ENCODE data around the gene MUC3A.
"Not testable (repeated sequence)": the region's sequence is repeated elsewhere in the genome, so short reads cannot be mapped to it uniquely, and the experiment has no call there.

MUC3A gene, protein sequence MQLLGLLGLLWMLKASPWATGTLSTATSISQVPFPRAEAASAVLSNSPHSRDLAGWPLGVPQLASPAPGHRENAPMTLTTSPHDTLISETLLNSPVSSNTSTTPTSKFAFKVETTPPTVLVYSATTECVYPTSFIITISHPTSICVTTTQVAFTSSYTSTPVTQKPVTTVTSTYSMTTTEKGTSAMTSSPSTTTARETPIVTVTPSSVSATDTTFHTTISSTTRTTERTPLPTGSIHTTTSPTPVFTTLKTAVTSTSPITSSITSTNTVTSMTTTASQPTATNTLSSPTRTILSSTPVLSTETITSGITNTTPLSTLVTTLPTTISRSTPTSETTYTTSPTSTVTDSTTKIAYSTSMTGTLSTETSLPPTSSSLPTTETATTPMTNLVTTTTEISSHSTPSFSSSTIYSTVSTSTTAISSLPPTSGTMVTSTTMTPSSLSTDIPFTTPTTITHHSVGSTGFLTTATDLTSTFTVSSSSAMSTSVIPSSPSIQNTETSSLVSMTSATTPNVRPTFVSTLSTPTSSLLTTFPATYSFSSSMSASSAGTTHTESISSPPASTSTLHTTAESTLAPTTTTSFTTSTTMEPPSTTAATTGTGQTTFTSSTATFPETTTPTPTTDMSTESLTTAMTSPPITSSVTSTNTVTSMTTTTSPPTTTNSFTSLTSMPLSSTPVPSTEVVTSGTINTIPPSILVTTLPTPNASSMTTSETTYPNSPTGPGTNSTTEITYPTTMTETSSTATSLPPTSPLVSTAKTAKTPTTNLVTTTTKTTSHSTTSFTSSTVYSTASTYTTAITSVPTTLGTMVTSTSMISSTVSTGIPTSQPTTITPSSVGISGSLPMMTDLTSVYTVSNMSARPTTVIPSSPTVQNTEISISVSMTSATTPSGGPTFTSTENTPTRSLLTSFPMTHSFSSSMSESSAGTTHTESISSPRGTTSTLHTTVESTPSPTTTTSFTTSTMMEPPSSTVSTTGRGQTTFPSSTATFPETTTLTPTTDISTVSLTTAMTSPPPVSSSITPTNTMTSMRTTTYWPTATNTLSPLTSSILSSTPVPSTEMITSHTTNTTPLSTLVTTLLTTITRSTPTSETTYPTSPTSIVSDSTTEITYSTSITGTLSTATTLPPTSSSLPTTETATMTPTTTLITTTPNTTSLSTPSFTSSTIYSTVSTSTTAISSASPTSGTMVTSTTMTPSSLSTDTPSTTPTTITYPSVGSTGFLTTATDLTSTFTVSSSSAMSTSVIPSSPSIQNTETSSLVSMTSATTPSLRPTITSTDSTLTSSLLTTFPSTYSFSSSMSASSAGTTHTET (N-terminal part only)

DNA sequence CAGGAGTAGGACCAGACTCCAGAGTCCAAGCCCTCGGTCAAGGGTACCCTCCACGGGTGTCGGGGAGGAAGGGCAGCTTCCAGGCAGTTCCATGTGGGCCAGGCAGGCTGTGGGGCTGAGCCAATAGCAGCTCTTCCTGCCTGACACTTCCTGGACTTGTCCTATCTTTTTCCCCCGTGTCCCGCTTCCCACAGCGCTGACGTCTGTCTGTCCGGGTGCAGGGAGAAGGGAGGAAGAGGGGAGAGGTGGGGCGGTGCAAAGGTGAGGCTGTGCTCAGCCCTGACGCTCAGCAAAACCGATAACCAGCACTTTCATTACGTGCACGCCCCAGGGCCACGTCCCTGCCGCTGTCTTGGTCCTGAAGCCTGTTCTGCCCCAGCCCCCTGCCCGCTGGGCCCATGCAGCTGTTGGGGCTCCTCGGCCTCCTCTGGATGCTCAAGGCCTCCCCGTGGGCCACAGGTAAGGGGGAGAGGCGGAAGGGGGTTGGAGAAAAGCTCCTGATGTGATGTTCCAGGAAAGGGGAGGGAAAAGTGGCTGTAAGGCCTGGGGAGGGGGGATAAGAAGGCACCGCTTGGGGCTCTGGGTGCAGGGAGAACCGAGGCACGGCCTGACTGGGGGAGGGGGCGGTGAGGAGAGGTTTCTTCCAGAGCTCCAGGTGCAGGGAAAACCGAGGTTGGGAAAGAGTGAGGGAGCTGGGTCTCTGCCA, at the start of gene MUC3A:
MUC3A (plus strand) TSS at position 308 of the 706 bp plus-strand sequence; CDS start at position 399, 91 bp downstream.
- DNase-seq (ENCODE audit: low read depth), result no peak

DNA sequence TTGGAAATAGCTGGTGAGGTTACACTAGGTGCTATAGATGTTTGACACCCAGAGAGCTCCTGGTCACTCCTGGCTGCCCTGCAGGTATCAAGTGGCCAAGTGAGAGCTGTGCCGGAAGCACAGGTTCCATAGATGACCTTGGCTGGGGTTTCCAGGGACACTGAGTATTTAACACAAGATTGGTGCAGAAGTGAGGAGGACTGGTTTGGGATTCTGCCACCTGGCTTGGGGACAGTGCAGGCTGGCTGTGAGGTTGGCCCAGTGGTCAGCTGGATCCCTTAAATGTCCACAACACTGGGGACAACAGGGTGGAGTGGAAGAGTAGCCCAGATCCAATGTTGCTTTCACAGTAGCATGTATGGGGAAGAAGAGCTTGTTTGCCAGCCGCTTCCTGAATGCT, 48.4 kb upstream of the MUC3A start:
- DNase-seq (ENCODE audit: low read depth), result no peak

DNA sequence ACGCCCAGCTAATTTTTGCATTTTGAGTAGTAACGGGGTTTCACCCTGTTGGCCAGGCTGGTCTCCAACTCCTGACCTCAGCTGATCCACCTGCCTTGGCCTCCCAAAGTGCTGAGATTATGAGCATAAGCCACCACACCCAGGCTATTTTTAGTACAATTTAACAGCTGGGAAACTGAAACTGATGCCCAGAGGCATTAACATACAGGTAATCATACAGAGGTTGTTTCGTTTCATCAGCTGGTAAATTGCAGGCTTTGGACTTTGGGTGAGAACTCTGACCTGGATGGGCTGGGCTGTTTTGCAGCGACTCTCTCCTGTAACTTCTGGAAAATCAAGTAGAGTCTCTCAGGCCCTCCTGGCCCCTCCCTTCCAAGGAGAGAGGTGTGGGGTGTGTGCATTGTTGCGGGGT, 47.4 kb upstream of the MUC3A start:
- DNase-seq (ENCODE audit: low read depth), result no peak

DNA sequence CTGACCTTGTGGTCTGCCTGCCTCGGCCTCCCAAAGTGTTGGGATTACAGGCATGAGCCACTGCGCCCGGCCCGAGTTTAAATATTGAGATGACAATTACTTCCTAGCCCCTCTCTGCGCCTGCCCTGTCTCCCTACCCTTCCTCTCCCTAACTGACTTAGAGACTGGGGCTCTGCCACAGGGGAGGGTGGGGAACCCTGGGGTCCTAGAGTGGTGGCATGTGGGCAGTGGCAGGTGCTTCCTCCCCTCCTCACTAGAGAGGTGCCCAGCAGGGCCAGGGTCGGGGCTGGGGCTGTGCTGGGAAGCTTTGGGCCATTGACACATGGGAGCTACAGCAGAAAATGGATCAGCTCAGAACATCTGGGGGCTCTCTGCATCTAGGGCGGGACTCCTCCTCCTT, 46.7 kb upstream of the MUC3A start:
- DNase-seq (ENCODE audit: low read depth), result no peak

DNA sequence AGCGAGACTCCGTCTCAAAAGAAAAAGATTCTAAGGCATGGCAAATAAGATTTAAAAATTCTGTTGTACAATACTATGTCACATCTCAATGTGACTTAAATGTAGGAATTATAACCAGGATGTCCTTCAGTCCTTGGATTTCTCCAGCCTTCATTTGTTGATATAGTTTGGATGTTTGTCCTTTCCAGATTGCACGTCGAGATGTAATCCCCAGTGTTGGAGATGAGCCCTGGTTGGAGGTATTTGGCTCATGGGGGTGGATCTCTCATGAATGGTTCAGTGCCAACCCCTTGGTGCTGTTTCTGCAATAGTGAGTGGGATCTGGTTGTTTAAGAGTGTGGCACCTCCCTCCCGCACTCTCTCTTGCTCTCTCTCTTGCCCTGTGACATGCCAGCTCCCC, 40.8 kb upstream of the MUC3A start:
- DNase-seq (ENCODE audit: low read depth), result no peak

DNA sequence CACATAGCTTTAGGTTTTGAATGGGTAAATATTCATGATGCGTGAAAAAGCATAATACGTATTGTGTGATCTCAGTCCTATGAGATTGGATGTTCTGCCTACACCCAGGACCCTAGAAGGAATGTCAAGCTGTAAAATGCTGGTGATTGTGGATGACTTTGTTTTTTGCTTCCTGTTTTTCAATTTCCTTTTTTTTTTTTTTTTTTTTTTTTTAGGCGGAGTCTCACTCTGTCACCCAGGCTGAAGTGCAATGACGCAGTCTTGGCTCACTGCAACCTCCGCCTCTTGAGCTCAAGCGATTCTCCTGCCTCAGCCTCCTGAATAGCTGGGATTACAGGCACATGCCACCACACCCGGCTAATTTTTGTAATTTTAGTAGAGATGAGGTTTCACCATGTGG, 38.9 kb upstream of the MUC3A start:
- not testable (repeated sequence) for DNase-seq (ENCODE audit: low read depth)

DNA sequence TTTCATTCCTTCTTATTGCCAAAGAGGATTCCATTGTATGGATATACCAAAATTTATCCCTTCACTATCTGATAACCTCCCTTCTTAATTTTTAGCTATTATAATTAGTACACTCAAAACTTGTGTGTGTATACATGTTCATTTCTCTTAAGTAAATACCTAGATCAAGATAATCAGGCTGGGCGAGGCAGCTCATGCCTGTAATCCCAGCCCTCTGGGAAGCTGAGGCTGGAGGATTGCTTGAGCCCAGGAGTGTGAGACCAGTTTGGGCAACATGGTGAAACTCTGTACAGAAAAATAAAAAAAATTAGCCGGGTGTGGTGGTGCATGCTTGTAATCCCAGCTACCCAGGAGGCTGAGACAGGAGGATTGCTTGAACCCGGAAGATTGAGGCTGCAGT, 37.9 kb upstream of the MUC3A start:
- DNase-seq (ENCODE audit: low read depth), result no peak

DNA sequence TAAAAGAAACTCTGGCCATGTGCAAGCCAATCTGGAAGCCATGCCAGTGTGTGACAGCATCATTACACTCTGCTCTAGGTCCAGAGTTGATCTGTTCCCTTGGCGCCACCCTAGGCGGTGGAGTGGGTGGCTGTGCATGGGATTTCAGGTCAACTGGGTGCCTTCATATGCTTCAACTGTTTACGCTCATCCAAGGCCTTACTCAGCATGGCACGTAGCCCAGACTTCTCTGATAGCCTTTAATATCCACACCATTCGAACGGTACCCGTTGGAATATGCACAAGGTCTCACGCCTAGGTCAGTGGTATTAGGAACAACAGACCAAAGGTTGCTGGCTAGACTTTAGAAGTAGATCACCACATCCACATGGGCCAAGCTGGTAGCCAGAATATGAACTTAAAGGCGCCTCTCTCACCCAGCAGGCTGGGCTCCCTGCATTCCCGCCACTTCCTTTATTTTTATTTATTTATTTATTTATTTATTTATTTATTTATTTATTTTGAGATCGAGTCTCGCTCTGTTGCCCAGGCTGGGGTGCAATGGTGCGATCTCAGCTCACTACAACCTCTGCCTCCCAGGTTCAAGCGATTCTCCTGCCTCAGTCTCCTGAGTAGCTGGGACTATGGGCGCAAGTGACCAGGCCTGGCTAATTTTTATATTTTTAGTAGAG, 35.0 kb upstream of the MUC3A start:
- no peak for DNase-seq (ENCODE audit: low read depth)

DNA sequence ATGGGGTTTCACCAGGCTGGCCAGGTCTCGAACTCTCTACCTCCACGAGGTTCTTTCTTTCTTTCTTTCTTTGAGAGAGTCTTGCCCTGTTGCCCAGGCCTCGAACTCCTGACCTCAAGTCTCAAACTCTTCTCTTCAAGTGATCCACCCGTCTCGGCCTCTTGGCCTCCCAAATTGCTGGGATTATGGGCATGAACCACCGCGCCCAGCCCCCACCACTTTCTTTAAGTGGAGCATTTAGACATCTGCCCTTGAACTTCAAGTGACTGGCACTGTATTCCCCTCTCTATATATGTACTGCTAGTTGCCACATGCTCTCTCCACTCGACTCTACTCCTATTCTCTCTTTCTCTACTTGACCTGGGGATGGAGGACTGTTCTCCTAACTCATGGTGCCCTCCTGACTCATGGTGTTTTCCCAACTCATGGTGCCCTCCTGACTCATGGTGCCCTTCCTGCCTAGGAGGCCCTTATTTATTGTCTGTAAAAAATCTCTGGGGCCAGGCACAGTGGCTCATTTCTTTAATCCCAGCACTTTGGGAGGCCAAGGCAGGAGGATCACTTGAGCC, 34.4 kb upstream of the MUC3A start:
- DNase-seq (ENCODE audit: low read depth), result no peak

DNA sequence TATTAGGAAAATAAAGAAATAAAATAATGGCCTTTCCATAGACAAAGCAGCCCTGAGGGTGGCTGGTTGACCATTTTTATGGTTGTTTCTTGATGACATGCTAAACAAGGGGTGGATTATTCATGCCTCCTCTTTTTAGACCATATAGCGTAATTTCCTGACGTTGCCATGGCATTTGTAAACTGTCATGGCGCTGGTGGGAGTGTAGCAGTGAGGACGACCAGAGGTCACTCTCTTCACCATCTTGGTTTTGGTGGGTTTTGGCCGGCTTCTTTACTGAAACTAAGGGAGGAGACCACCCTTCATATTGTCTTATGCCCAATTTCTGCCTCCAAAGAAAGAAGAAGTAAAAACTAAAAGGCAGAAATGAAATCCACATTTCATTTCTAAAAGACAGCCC, 30.0 kb upstream of the MUC3A start:
- not testable (repeated sequence) for DNase-seq (ENCODE audit: low read depth)

DNA sequence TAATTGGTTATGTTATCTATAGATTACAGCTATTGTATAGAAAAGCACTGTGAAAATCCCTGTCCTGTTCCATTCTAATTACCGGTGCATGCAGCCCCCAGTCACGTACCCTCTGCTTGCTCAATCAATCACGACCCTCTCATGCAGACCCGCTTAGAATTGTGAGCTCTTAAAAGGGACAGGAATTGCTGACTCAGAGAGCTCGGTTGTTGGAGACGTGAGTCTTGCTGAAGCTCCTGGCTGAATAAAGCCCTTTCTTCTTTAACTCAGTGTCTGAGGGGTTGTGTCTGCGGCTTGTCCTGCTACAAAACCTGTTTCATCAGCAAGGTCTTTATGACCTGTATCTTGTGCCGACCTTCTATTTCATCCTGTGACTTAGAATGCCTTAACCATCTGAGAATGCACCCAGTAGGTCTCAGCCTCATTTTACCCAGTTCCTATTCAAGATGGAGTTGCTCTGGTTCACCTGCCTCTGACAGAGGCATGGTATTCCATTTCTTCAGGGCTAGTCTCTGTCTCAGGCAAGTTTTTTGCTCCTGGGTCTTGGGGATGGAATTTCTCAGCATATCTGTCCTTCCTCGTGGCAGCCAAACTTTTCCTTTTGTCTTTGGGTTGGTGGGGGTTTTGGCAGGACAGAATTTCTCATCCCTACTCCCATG, 29.4 kb upstream of the MUC3A start:
- not testable (repeated sequence) for DNase-seq (ENCODE audit: low read depth)

DNA sequence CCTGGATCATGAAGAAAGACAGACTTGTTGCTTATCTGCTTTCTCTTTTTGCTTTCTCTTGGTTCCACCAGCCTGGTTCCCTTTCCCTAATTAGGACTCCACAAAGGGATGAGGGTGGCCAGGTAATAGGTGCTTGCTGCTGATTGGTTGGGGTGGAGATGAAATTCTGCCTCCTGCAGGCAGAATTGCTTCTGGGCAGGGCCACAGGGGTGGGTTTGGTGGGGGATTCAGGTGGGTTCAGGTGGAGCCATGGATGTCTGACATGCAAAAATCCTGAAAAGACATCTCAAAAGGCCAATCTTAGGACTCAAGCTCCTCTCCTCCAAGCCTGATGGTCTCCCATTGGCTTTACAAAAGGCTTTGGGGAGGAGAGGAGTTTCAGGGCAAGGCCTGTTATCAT, 28.3 kb upstream of the MUC3A start:
- no peak for DNase-seq (ENCODE audit: low read depth)

DNA sequence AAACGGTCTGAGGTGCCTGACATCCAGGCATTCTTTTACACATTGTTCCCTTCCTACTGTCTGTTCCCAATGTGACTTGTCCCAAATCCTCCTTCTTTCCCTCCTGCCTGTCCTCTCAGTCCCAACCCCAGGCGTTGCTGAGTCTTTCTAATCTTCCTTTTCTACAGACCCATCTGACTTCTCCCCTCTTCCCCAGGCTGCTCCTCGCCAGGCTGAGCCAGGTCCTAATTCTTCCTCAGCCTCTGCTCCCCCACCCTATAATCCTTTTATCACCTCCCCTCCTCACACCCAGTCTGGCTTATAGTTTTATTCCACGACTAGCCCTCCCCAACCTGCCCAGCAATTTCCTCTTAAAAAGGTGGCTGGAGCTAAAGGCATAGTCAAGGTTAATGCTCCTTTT, 25.7 kb upstream of the MUC3A start:
- DNase-seq (ENCODE audit: low read depth), result not testable (repeated sequence)

DNA sequence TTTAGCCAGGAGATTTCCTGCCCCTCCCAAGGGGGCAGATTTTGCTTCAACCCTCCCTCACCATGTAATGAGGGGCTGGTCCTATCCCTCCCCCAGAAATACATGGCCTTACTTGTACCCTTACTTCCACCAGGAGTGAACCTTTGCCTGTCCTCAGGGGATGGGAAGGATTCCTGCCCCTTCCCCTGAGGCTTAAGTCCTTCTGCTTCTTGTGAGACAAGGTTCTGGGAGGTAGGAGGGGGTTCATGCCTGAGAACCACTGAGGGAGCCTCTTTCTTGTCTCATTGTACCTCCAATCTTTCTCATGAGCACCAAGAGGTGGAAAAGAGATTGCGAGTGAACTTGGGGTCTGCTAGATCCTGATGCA, 19.5 kb upstream of the MUC3A start:
- DNase-seq (ENCODE audit: low read depth), result no peak

DNA sequence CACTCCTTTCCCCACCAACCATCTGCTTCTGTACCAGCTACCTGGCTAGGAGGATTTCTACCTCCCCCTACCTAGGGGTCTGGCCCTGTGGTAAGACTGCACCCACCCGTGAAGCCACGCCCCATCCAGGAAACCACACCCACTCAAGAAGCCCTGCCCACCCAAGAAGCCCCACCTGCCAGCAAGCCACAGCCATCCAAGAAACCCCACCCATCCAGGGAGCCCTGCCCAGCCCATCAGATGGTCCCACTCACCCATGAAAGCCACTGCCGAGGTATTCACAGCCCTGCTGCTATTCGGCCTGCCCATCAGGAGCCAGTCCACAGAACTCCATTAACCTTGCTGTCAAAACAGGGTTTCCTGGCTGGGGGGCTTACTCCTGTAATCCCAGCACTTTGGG, 15.6 kb upstream of the MUC3A start:
- no peak for DNase-seq (ENCODE audit: low read depth)

DNA sequence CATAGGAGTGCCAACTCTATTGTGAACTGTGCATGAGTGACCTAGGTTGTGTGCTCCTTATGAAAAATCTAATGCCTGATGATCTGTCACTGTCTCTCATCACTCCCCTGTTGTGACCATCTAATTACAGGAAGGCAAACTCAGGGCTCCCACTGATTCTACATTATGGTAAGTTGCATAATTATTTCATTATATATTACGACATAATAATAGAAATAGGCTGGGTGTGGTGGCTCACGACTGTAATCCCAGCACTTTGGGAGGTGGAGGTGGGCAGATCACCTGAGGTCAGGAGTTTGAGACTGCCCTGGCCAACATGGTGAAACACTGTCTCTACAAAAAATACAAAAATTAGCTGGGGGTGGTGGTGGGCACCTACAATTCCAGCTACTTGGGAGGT, 14.0 kb upstream of the MUC3A start:
- not testable (repeated sequence) for DNase-seq (ENCODE audit: low read depth)

DNA sequence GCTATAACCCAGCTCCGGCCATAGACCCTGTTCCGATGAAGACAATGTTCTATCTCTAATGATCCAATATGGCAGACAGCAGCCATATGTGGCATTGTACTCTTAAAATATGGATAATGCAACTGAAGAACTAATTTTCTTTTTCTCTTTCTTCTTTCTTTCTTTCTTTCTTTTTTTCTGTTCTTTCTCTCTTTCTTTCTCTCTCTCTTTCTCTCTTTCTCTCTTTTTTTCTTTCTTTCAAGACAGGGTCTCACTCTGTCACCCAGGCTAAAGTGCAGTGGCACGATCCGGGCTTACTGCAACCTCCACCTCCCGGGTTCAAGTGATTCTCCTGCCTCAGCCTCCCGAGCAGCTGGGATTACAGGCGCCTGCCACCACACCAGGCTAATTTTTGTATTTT, 13.2 kb upstream of the MUC3A start:
- DNase-seq (ENCODE audit: low read depth), result not testable (repeated sequence)

DNA sequence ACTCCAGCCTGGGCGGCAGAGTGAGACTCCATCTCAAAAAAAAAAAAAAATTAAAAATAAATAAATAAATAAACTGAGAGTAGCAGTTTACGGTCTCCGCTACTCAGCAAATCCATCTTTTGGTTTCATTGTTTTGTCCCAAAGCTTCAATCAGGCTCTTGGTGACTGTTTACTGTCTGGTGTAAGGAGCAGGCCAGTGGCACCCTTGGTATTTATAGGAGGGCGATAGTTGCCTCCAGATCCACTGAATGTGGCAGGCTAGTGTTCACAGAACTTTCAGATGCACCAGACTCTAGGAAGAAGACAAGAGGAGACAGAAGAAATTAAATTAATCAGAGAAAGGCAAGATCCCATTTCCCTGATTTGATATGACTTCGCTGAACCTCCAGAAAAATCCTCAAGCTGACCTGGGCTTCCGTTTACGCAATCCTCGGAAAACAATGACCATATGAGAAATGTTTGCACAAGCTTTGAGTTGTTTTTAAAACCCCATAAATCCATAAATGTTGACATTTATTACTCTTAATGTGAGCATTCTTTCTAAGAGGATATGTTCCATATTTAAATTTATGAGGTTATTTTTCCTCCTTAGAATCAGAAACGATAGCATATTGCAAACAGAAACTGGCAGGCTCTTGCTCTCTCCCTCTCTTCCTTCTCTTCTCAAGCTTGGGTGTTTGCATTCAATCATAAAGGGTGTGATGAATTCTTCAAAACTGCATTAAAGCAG, 7.1 kb upstream of the MUC3A start:
- DNase-seq (ENCODE audit: low read depth), result no peak

DNA sequence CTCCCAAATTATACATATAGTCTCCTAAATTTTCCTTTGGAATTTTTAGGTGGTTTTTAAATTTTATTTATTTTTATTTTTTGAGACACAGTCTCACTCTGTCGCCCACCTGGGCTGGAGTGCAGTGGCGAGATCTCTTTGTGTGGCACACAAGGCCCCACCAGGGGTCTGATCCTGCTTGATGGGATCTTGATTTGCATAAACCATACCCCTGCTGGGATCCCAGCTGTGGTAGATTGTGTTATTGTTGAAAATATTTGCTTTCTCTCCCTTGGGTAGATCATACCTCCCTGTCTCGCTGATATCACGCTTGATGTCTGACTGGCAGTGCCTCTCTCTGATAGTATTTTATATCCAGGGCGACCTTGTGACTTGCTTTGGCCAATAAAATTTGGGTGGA, 5.6 kb upstream of the MUC3A start:
- no peak for DNase-seq (ENCODE audit: low read depth)

DNA sequence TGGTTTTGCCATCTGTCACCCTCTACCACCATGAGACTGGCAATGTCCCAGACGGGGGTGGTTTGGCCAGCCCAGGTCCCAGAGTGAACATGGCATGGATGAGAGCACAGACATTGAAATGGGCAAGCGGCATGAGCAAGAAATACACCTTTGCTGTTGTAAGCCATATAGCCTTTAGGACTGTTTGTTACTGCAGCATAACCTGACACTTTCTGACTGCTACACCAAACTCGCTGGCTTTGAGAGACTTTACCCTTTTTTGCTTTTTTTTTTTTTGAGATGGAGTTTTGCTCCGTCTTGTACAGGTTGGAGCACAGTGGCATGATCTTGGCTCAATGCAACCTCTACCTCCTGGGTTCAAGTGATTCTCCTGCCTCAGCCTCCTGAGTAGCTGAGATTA, 5.2 kb upstream of the MUC3A start:
- DNase-seq (ENCODE audit: low read depth), result no peak
